ENCODE measurements around the gene TBC1D17.
A peak's percentile ranks its signal among the peaks of the same experiment; 100 is the strongest.

The TBC1D17 gene

DNA sequence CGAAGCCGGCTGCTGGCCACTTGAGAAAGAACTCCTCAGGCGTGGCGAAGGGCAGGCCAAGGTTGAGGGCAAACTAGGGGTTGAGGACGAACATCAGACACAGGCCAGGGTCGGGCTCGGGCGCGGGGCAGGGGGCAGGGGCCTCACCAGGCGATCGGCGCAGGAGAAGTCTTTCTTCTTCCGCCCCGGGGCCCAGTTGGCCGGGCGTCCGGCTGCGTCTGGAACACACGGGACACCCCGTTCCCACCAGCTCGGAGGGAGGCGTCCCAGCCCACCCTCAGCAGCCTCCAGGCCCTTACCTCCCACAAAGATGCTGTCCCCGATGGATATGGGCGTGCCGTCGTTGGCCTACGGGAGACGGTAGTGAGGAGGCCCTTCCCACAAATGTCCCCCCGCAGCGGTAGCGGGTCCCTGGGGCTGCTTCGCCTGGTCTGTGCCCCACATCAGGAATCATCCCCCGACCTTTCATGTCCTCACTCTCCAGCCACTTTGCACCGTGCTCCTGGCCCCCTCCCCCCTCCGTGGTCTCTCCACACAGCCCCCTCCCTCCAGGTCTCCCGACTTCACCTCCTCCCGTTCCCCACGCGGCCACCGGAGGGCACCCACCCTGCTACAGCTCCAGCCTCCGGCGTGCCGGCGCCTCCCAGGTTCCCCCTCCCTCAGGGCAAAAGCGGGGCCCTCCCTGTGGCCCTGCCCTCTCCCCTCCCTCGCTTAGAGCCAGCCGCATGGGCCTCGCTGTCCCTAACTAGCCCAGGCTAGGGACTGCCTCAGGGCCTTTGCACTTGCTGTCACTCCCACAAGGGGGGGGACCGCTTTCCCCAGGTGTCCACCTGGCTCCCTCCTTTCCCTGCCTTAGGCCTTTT, 14.9 kb upstream of the TBC1D17 start:
- no peak for DNase-seq

DNA sequence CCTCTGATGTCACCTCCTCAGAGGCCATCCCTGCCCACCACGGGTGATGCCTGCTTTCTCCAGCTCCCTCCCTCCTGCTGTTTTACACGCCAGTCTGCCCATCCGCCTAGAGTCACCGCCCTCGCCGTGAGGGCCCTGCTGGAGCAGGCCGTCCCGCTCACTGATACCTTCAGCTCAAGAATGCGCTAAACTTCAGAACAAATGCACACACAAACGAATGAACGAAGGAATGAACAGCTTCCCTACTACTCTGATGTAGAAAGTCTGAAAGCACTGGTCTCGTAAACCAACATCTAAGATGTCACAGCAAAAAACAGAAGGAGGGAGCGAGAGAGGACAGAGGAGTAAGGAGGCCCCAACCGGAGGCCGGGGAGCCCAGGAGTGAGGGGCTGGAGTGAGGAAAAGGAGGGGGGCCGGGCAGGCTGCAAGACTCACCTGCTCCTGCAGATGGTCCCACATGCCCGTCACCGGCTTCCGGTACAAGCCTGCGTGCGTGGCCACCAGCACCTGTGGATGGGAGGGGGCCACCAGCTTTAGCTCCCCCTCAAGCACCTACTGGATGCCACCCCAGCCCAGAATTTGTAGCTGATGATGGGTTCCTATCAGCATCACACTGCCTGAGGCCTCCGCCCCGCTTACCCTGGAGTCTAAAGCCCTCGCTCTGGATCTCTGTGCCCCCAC, 14.1 kb upstream of the TBC1D17 start:
- no peak for DNase-seq

DNA sequence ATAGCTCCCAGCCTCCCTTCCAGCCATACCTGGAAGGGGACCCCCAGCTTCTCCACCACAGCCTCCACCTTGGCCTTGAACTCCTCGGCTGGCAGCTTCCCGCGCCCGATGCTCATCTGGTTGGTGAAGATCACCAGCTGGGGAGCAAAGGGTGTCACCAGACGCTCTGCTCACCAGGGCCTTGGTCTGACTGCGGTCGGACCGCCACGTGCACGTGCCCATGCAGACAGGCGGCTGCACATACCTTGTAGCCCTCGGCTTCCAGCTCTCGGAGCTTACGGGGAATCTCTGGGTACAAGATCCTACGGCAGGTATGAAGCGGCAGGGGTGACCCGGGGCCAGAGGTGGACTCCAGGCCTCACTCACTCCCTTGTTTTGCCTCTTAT, 13.6 kb upstream of the TBC1D17 start:
- no peak for DNase-seq

GRCh38 chr19:49864890-49865289, 12.6 kb upstream of the TBC1D17 start:
- no peak for DNase-seq

DNA sequence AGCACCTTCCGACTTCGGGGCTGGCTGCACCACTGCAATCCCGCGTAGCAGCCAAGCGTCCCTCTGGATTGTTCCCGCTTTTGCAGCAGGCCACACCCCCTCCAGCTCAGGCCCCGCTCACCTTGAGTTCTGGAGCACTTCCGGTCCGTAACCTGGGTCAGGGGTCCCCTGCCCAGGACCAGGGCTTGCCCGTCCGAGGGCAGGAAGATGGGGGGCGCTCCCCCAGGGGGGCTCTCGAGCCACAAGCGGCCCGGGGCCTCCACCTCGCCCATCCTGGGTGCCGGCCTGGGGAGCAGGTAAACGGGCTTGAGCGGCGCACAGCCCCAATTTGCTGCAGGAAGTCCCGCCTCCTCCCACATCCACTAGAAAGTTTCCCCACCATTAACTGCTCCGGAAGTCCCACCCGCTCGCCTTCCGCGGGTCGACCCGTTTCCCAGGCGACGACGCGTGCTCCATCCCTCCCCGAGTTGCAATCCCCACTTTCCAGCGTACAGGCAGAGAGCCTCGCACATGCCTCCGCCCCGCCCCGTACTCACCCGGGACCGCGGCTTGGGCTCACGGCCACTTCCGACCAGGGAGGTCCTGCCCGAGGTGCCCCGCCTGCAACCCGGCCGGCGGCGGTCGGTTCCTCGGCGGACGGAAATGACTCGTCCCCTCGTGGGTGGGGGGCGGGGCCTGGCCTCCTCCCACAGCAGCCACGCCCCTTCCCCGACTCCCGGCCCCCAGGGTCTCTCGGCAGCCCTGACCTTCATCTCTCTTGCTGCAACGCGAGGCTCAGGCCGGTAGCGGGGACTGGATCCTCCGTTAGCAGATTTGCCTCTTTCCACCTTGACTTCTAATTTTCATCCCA, 10.3 kb upstream of the TBC1D17 start, which contains the start of gene PNKP:
Gene PNKP, minus strand, starts transcription at position 644 of the 850 bp plus-strand sequence. Its CDS starts 372 bp downstream, at position 272.
- DNase-seq: peak; percentile 87

DNA sequence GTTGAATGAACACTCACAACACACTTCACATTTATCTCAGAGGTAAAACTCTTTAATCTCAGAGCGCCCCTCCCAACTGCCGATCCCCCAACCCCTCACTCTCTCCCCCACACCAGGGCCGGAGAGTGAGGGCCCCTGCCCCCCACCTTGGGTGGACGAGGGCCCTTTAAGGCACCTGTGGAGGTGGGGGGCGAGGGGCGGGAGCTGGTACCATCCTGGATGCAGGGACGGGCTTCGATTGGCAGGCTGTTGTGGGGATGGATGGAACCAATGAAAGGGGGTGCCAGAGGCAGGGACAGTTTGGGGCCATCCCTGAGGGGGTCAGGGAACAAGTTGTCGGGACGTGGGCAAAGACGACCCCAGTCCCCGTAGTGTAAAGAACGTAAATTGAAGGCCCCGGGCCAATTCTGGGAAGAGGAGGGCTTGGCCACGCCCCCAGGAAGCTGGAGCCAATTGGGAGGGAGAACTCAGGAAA, 8.5 kb upstream of the TBC1D17 start:
- DNase-seq: no peak

GRCh38 chr19:49869484-49870308, 7.8 kb upstream of the TBC1D17 start:
- DNase-seq: peak; percentile 92

DNA sequence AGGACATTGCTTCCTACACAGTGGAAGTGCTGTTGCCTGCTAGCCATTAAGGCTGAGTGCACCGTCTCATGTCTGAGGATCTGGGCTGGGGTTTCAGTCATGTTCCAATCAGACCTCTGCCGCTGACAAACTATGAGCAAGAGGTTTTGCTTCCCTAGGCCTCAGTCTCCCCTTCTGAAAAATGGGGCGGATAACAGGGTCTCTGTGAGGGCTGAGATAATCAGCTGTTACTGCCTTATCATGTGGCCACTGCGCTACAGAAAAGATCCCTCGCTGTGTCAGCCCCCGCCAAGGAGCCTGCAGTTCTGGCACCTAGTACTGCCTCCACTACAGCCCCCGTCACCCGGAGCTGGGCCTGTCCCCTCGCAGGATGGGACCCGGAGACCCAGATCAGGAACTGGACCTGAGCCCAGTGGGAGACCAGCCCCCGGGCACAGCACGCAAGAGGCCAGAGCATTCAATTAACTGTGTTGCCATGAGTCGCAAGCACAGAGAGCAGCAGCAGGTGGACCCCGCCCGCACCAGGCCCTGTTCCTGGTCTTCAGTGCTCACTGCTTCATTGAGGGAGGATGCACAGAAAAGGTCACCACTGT, 7.1 kb upstream of the TBC1D17 start:
- no peak for DNase-seq

DNA sequence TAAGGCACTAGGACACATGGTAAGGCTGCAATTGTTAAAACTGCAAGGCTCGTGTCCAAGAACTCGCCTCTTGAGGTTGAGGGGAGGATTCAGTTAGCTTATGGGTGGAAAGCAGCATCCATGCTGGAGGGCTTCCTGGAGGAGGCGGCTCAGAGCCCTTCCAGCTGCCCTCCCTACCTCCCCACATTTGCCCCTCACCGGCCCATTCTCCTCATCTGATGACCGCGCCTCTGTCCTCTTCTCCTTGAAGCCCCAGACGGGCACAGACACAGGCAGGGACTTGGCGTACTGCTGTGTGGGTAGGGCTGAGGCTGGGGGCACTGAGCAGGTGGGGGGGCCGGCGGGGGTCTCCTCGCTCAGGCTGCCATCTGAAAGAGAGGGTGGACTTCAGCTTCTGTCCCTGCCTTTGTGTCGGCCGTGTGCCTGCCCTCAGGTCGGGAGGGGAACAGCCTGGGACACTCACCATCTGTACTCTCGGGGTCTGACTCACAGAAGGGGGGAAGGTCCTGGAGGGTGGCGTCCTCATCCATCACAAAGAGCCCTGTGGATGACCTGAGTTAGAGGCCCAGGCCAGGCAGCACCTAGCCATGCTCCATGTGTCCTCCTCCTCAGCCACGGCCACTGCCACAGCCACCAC, 6.0 kb upstream of the TBC1D17 start:
- DNase-seq: no peak

GRCh38 chr19:49872245-49873128, 5.0 kb upstream of the TBC1D17 start:
- DNase-seq: no peak

- DNase-seq: no peak
Measured at GRCh38 chr19:49873129-49873521, 4.4 kb upstream of the TBC1D17 start.

- no peak for DNase-seq
Measured at GRCh38 chr19:49873834-49874233, 3.7 kb upstream of the TBC1D17 start.

DNA sequence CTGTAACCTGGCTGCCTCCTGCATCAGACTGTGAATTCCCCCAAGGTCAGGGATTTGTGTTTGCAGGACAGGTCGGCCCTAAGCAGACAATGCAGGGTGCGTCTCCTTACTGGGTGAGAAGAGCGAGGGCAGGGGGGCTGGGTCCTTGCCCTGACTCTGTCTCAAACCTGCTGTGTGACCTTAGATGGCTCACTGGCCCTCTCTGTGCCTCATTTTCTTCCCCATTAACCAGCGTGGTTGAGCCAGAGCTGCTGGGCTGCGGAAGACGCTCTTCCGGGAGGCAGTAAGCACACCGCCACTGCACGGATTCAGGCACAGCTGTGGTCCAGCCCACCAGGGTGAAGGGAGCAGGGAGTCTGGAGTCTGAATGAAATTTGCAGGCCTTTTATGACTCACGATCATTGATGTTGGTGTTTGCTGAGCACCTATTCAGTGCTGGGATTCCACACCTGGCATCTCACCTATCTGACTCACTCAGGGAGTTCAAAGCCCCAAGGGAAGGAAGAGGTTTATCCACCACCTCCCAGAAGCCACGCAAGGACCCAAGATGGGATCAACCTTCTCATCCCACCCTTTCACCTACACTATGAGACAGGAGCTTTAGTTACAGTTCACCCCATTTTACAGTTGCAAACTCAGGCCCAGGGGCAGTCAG, 2.9 kb upstream of the TBC1D17 start:
- no peak for DNase-seq

- DNase-seq: no peak
Measured at GRCh38 chr19:49875177-49875576, 2.3 kb upstream of the TBC1D17 start.

DNA sequence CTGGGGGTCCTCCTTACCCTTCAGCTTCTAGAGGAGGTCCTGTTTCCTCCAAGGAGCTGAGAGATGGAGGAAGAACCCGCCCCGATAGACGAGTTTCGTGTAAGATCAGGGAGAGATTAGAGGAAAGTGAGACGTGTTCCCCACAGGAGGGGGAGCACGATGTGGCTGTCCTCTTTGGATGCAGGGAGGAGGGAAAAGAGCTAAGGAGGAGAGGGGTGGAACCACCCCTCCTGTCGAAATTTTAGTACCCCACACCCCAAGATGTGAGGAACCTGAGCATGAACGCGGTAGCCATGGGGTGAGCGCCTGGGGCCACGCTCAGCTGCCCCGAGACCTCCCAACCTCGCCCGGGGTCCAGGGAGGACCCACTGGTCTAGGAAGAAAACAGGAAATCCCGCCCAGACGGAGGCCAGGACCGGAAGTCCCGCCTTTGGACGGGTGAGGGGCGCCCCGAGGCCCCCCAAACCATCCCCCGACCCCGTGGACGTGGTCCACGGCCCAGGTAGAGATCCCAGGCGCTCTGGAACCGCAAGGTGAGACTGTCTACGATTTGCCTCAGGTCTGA, 1.6 kb upstream of the TBC1D17 start:
- DNase-seq: peak; percentile 65

DNA sequence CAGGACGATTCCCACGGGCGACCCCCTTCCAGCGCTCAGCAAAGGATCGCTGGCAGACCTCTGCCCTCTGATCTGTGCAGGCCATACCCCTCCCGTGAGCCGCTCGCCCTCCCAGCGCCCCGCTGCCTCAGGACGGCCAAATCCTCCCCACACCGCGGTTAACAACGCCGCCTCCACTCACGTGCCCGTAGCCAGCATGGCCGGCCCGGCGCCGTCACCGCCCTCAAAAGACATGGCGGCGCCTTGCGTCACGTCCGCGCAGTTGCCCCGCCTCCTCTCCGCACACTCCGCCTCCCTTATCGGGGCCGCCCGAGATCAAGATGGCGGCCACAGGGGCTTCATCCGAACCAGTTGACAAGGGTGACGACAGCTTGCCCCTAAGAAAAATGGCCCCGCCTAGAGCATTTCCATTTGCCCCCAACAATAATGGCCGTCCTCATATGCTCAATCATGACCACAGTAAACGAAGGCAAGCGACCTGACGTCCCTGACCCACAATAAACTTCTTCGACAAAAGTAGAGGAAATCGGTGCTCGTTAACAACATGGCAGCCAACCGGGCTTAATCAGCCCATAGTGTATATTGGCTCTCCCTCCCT, 981 bp upstream of the TBC1D17 start:
- peak; percentile 97 for DNase-seq

DNA sequence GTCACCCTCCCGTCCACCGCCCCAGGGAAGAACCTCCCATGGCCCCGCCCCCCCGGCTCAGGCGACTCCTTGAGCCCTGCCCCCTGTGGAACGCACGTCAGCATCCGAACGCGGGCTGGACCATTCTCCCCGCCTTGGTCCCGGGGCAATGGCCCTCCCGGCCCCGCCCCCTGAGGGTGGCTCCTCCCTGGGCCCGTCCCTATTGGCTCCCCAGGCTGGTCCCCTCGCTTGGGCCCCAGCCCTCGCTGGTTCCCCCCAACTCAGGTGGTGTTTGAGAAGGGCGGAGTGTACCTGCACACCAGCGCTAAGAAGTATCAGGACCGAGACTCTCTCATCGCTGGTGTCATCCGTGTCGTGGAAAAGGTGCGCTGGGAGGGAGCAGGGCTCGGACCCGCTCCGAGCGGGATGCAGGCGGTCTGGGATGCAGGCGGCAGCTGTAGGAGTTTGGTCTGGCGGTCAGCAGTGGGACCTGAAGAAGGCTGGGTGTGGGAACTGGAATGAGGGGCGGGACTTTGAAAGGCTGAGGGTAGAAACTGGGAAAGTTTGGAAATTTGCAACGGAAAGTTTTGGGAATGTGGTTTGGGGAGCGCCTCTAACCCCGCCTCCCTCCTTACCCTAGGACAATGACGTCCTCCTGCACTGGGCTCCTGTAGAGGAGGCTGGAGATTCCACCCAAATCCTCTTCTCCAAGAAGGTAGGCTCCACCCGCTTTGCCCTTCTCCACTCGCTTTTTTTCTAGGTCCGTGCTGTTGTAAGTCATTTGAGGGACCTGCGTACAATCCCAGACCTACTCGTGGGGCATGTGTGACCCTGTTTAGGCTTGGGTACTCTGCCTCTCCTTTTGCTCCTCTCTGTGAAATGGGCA, 609 bp downstream of the TBC1D17 start:
- DNase-seq: peak; percentile 99

- no peak for DNase-seq
Measured at GRCh38 chr19:49878744-49879070, 1.2 kb downstream of the TBC1D17 start.
